Thyroid gland (tissue), 4 donors: ENCODE results near the gene FAT2.

Experiments
- POLR2A ChIP-seq, 2 donors: fragments of 450-650 bp; IDR thresholded peaks; one replicate each; pipeline ENCODE4 v1.6.1; 2017; ENCODE audit warnings: antibody characterized with exemption in 2 of 2, mild to moderate bottlenecking in 2 of 2, moderate library complexity in 1 of 2
- TF ChIP-seq, protein P1 (sequence below), 6 experiments: fragments of 200-600 bp in 3 of 6; fragments of 450-650 bp in 3 of 6; sonication (generic) in 3 of 6; IDR thresholded peaks; one replicate each; pipeline ENCODE4 v1.5.1; 2016 to 2019; ENCODE audit warnings: antibody characterized with exemption in 6 of 6, mild to moderate bottlenecking in 2 of 6, inconsistent platforms in 1 of 6, moderate library complexity in 1 of 6

DNA sequence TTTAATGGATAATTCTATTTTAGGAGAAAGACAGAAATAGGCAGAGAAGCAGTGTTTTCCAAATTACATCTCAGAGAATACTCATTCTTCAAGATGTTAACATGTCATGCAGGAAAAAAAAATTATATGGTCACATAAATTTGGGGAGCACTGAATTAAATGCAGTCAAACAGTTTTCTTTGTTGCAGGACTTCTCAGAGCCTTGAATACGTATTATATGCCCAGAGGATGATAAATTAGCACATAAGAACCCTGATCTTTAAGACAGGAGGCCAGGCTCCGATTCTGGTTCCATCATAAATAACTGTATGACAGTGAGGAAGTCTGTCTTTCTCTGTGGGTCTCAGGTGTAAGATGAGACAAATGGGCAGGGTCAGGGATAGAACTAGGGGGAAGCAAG lies 41.4 kb downstream of the FAT2 start:
- no peak for TF ChIP-seq POLR2A (IDR thresholded peaks at IDR 0.05)
- TF ChIP-seq, protein P1, sequence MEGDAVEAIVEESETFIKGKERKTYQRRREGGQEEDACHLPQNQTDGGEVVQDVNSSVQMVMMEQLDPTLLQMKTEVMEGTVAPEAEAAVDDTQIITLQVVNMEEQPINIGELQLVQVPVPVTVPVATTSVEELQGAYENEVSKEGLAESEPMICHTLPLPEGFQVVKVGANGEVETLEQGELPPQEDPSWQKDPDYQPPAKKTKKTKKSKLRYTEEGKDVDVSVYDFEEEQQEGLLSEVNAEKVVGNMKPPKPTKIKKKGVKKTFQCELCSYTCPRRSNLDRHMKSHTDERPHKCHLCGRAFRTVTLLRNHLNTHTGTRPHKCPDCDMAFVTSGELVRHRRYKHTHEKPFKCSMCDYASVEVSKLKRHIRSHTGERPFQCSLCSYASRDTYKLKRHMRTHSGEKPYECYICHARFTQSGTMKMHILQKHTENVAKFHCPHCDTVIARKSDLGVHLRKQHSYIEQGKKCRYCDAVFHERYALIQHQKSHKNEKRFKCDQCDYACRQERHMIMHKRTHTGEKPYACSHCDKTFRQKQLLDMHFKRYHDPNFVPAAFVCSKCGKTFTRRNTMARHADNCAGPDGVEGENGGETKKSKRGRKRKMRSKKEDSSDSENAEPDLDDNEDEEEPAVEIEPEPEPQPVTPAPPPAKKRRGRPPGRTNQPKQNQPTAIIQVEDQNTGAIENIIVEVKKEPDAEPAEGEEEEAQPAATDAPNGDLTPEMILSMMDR (IDR thresholded peaks at IDR 0.05): no peak
